Measurements from ENCODE around the gene MLLT6. TPM values are rescaled to one million over a fixed set of nuclear protein-coding genes. Genes with fewer than 3 reads are reported as not detected.

Gene MLLT6
- total and polyA plus RNA-seq, 10 of the 15 experiments (the other 5 are each of a cell fraction or from before 2014, with no cell fraction given), result 4.8 to 105 (median 36.3) TPM

DNA sequence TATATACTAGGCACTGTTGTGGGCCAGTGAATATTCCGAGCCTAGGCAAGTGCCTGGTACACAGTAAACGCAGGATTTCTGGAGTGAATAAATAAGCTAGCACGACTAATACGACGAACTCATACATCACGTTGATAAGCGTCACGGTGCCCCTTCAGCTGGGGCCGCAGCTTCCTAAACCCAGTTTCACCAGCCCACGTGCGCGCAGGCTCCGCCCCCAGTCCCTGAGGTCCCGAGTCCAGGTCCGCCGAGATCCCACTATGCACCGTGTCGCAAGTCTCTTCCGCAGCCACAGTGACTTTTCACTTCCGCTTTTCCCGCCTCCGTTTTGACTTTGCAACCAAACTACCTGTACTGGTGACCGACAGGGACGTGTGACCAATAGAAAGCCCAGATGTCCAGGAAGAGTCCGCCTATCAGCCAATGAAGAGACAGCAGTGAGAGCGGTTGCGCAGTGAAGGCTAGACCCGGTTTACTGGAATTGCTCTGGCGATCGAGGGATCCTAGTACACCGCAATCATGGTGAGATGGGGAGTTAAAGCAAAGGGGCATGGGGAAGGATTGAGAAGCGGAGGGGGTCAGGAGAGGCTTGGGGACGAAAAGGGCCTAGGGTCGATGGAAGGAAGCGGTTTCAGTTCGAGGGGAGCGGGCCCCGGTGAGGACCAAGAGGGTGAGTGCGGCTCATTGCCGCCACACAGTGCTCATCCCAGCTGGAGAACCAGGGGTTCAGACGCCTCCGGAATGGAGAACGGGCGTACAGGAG is 47.4 kb downstream of the MLLT6 start, which contains the start of gene PSMB3 (continued):
- TF ChIP-seq ZNF592 (IDR thresholded peaks at IDR 0.05) (no peak), REST (IDR thresholded peaks at IDR 0.05; ENCODE audit: low read depth, low read length) (no peak), POU2F2 (IDR thresholded peaks at IDR 0.05; ENCODE audit: borderline replicate concordance, low read depth, low read length) (0 out of 3 replicates have a peak, but pooled peaks have one; percentile 13), MEF2B (IDR thresholded peaks at IDR 0.05; ENCODE audit: partially characterized antibody, poor library complexity, severe bottlenecking) (peak; percentile 51), NFYB (IDR thresholded peaks at IDR 0.05; ENCODE audit: insufficient read depth, low read depth, low read length) (peak; percentile 93), RCOR1 (conservative IDR thresholded peaks at IDR 0.05; ENCODE audit: low read depth, low read length) (no peak), SIN3A (IDR thresholded peaks at IDR 0.05; ENCODE audit: low read depth, low read length) (peak; percentile 90), POLR2AphosphoS5 (IDR thresholded peaks at IDR 0.05; ENCODE audit: low read length) (peak; percentile 86), WRNIP1 (IDR thresholded peaks at IDR 0.05; ENCODE audit: borderline replicate concordance, low read depth, low read length) (no peak), PML (IDR thresholded peaks at IDR 0.05; ENCODE audit: low read length) (peak; percentile 66), TCF3 (IDR thresholded peaks at IDR 0.05; ENCODE audit: borderline replicate concordance, insufficient read depth, low read depth, low read length) (peak; percentile 43; the same call in 1 of the 2 replicates), NR2C2 (IDR thresholded peaks at IDR 0.05; ENCODE audit: borderline replicate concordance, control insufficient read depth, insufficient read length, low read depth) (no peak), YY1 (IDR thresholded peaks at IDR 0.05; ENCODE audit: low read depth, low read length) (peak; percentile 69; the same call in 1 of the 2 replicates), RFX5 (IDR thresholded peaks at IDR 0.05; ENCODE audit: low read depth, low read length) (0 out of 2 replicates have a peak, but pooled peaks have one; percentile 35), CHD1 (IDR thresholded peaks at IDR 0.05; ENCODE audit: low read depth, low read length) (no peak), ZBTB4 (CRISPR knock-in tag; IDR thresholded peaks at IDR 0.05) (no peak)
- TF ChIP-seq, protein P1, sequence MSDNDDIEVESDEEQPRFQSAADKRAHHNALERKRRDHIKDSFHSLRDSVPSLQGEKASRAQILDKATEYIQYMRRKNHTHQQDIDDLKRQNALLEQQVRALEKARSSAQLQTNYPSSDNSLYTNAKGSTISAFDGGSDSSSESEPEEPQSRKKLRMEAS (IDR thresholded peaks at IDR 0.05; ENCODE audit: low read depth, low read length), result peak; percentile 99
